Glomerular visceral epithelial cell (primary cell): ENCODE results near the gene PTPRD.
A peak's percentile ranks its signal among the peaks of the same experiment; 100 is the strongest.

ENCODE experiments used
- DNase-seq: peaks from one replicate; pipeline ENCODE4 v3.0.0-alpha.2; 2016; ENCODE audit errors: extremely low spot score

The PTPRD gene

DNA sequence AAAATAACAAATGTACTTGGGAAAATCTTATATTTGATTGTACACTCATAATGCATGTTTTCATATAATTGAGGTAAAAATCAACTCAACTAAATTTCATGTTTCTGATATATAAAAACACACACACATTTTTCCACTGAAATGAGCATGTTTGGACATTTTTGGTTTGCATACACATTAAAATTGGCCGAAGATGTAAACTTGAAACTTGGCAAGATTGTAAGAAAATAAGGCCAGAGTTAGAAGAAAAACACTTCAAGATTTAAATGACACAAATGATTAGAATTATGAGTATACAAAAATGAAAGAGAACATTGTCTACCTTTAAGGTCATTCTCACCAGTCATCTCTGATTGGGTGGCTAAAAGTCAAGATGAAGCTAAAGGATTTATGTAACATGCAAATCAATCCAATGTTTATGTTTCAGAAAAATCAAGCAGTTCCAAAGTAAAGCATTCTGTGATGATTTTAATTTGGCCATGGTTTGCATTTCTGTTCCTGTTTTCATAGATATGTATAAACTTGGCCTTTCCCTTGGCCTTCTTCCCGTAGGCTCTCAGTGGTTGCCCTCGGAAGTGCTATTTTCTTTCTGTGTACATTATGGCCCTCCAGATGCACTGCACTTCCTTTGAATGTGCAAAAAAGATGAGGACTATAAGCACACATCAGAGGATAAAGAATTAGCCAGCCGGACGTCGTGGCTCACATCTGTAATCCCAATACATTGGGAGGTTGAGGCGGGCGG is 1707.9 kb downstream of the PTPRD start:
- no peak for DNase-seq

- no peak for DNase-seq
Measured at GRCh38 chr9:8903077-8903476, 1709.7 kb downstream of the PTPRD start.

GRCh38 chr9:8901146-8901545 is 1711.7 kb downstream of the PTPRD start:
- DNase-seq, result no peak

DNA sequence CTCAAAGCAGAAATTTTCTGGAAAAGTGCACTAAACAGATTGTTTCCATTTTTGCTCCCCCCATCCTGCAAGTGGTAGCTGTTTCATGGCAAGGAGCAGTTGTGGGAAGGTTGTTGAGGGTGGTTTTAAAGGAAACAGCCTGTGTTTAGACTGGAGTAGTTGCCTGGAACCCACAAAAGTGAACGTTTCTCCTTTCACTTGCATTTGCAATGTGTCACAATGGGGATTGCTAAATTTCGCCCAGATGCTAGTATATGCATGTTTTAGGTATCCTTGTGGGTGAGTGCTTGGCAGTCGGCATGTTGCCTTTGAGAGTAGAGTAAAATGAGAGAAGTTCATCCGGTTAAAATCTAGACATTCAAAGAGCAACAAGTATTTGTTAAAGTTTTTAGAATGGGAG is 1713.3 kb downstream of the PTPRD start:
- no peak for DNase-seq

DNA sequence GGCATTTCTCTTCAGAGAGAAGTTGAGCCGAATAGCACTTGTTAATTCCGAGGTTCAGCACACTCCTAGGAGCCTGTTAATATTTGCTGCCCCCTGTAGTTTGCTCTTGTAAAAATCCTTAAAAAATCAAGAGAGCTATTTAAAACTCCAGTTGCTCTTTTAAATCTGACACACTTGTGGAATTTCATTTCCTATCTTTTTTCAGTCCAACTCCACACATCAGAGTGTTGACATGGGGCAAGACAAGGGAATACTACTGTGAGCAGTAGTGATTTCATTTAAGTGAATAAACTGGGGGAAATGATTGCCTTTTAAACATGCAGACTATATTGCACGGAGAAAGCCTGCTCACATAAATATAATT is 1717.0 kb downstream of the PTPRD start:
- DNase-seq, result peak; percentile 41

GRCh38 chr9:8895106-8895860 is 1717.5 kb downstream of the PTPRD start:
- no peak for DNase-seq

- DNase-seq, result no peak
Measured at GRCh38 chr9:8890695-8891094, 1722.1 kb downstream of the PTPRD start.

DNA sequence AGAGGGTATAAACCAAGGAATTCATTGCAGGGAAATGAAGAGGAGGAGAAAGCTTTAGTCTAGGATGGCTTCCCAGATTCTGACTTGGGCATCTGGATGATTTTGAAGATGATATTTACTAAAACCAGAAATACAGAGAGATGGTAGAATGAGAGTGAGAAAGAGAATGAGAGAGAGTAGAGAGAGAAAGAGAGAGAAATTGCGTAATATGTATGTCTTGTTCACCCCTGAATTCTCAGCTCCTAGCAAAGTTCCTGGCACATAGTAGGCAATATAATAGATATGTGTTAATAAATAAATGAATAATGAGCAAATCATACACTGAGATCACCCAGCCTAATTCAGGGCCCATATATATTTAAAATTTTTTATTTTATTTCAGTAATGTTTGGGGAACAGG is 1723.7 kb downstream of the PTPRD start:
- no peak for DNase-seq

- DNase-seq, result no peak
Measured at GRCh38 chr9:8888591-8888990, 1724.2 kb downstream of the PTPRD start.

DNA sequence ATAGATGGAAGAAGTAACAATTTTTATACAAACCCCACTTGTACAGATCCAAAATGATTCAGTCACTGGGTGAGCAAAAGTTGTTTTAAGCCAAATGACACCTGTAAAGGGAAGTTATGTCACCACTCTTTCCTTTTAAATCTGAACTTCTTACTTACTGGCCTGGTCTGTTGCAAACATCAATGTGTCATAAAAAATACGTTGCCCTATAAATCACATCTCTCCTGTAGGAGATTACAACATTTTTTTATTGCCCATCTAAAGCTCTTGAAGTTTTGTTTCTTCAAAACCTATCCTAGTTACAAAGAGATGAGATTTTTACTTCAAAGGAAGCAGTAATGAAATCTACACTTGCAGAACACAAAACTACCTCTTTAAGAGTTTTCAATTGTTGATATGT is 1725.4 kb downstream of the PTPRD start:
- DNase-seq, result no peak

DNA sequence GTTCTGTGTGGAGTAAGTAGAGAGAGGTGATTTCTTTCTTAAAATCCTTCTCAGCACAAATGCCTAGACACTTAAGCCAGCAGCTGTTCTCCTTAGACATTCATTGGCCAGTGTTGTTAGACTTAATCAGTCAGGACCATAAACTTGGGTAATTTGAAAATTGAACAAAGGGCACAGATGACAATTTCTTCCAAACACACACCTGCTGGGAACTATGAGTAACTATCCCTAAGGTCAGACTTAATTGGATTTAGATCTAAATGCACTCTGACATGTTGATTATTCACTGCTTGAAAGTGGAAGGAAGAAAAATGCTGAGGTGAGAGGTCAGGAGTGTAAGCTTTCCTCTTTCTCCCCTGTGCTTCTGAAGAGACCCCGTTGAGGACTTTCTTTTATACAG is 1729.5 kb downstream of the PTPRD start:
- DNase-seq, result no peak

DNA sequence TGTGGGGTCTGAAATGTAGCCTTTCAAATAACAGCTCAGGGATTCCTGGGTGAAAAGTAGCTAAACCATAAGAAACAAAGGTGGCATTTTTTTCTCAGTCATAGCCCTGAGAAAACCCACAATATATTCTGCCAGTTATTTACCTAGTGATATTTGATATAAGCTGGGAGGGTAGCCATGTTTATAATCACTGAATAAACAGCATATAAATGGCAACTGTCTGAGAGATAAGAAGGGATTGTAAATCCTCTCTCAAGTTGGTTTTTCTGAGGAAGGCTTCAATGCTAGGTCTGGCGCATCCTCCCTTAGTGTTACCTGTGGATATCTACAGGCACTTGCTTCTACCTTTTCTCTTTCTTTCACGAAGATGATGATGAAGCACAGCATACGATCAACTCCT is 1732.7 kb downstream of the PTPRD start:
- DNase-seq, result no peak

- DNase-seq, result no peak
Measured at GRCh38 chr9:8879284-8879683, 1733.5 kb downstream of the PTPRD start.

DNA sequence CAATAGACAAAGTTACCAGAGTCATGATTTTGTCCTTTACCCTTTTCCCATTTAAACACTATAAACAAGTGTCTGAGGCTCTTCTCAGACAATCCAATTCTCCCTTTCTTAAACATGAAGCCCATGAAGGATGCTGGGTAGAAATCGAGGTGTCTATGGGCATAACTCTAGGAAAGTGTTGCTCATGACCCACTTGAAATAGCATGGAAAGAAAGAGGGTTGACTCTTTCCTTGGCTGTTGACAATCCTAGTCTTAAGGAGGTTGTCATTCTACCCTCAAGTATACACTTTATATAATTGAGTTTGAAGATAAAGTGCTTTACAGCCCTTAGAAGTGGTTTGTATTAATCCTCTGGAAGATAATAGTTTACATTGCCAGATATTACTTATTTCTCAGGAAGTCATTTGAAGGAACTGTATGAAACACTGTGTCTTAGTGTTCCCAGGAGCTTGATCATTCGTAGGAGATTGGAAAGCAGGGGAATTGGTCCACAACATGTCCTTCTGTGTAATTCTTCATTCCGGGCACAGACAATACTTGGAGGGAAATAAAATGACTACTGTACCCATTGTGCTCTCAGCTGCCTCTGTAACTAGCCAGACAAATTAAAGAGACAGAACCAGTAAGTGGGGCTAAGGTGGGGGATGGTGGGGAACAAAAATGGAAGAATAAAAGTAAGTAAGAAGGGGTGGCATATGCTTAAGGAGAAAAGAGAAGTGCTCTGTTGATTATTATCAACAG is 1734.9 kb downstream of the PTPRD start:
- DNase-seq, result no peak

GRCh38 chr9:8876303-8876702 is 1736.5 kb downstream of the PTPRD start:
- no peak for DNase-seq

DNA sequence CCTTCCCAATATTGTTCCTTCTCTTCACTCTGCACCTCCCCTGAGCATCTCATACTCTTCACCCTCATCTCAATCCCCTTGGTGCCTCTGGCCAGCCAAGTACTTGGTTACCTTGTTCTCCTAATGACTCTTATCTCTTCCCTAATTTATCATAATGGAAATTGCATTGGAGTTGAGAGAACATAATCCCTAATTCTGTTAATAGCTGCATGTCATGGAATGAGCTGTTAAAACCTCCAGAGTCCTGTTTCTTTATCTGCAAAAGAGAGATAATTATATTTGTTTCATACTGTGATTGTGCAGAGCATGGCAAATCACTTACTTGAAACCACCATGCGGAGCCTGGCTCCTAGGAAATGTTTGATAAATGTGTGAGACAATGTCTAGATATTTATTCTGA is 1738.3 kb downstream of the PTPRD start:
- no peak for DNase-seq

DNA sequence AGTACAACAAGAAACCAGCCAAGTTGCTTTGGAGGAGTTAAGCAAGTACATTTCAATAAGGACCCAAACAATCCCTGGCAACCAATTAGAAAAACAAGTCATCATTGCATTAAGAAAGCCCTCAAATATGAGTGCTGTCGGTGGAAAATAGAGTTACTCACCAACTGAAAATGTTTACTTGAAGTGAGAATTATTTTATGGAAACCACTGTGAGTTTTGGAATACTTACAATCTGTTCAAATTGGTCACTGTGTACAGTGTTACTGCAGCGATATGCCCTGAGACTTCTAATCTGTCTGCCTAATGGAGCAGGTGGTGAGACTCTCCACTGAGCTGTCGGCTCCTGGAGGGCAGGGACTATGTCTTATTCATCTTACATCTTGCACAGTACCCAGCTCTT is 1740.0 kb downstream of the PTPRD start:
- DNase-seq, result no peak

DNA sequence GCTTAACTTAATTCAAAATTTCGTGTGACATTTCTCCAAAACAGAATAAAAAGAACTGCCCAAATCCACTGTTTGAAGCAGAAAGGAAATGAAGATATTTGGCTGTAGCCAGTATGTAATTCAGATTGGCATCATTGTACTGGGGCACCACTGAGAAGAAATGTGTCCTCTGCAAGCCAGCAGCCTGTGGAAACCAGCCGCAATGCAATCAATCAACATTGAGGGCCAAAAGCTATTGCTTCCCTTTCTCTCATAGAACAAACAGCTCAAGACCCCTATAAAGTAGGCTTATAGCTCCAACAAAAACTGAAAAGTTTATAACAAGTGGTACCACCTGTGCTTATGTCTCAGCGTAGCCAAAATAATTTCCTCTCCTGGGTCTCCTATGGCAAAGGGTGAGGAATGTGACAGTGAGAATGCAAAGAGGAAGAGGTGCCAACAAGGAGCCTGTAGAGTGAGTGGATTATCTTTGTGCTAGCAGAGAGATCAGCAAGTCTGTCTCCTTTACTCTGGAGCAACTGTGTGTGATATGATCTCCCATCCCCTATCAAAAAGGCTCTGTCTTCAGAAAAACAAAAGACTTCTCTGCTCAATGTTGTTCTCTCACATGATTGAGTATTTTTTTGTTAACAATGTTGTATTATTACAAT is 1740.9 kb downstream of the PTPRD start:
- DNase-seq, result no peak

DNA sequence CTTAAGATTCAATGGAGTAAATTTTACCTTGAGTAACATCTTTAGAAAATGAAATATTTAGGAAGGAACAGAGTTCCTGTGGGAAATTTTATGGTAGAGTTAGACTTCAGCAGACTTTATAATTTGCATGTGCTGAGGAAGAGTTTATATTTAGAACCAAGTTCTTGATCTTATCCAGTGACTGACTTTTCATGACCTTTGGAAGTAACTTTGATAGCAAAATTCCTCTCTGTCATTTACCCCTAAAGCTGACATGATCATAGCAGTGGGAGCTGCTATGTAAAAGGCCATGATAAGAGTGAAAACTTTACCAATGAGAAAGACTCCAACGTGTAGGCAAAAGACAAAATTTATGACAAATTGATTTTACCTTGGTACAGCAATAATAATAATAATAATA is 1741.4 kb downstream of the PTPRD start:
- DNase-seq, result no peak

GRCh38 chr9:8869812-8870211 is 1743.0 kb downstream of the PTPRD start:
- DNase-seq, result no peak

DNA sequence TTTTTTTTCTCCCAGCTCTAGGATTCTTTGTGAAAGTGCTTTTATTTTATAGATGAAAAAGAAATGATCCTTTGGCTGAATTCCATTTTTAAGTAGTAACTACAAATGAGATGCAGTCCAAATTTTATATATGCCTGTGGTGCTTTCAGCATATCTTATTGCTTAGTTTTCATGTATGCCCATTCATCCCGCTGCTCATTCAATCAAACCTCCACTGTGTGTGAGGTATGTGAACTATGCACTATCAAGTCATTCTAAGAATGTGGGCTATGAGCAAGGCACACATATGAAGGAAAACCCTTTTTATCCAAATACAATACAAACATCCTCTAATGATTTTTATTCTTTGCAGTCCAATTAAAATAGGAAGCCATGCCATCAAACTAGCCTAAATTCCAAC is 1744.2 kb downstream of the PTPRD start:
- peak; percentile 46 for DNase-seq

- no peak for DNase-seq
Measured at GRCh38 chr9:8867148-8867547, 1745.7 kb downstream of the PTPRD start.
